GM12873 (cell line): Measurements from ENCODE around the gene CTNND2.

ENCODE experiments used
- TF ChIP-seq, protein P1 (sequence below): IDR thresholded peaks from 2 replicates; pipeline ENCODE4 v1.5.1; 2012; ENCODE audit warnings: low read depth, mild to moderate bottlenecking, moderate library complexity, low read length, control low read depth; ENCODE audit not compliant: insufficient read depth; ENCODE audit errors: missing control alignments

CTNND2 gene

DNA sequence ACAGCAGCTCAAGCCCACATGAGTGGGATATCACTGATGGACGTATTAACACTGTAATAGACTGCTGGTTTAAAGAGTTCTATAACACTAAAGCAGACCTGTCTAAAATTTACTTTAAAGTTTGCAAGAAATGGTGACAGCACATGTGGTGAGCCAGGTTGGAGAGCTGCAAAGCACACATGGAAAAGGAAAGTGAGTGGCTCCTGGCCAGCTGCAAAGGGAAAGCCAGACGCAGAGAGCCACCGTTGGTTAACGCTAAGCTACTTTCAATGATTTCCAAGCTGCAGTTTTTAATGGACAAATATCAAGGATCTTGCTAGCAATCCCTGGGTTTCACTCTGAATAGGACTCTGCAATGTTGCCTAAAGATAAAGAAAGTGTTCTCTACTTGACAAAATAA lies 89.9 kb downstream of the CTNND2 start:
- TF ChIP-seq, protein P1, sequence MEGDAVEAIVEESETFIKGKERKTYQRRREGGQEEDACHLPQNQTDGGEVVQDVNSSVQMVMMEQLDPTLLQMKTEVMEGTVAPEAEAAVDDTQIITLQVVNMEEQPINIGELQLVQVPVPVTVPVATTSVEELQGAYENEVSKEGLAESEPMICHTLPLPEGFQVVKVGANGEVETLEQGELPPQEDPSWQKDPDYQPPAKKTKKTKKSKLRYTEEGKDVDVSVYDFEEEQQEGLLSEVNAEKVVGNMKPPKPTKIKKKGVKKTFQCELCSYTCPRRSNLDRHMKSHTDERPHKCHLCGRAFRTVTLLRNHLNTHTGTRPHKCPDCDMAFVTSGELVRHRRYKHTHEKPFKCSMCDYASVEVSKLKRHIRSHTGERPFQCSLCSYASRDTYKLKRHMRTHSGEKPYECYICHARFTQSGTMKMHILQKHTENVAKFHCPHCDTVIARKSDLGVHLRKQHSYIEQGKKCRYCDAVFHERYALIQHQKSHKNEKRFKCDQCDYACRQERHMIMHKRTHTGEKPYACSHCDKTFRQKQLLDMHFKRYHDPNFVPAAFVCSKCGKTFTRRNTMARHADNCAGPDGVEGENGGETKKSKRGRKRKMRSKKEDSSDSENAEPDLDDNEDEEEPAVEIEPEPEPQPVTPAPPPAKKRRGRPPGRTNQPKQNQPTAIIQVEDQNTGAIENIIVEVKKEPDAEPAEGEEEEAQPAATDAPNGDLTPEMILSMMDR, result no peak

DNA sequence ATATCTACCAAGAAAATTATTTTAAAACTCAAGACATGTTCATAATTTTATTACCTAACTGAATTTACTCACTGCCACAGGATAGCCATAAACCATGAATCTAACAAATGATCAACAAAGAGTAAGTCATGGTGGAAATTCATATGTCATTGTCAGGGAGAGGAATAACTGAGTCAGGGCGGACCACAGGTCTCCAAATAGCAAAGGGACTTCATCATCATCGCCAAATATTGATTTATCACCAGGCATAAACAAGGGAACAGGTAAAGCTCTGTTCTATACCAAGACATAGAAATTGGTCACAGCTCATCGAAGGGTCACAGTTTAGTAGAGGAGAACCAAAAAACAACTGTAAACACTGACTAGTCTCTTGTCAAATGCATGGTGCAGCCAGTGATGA lies 94.8 kb downstream of the CTNND2 start:
- TF ChIP-seq, protein P1, result no peak

DNA sequence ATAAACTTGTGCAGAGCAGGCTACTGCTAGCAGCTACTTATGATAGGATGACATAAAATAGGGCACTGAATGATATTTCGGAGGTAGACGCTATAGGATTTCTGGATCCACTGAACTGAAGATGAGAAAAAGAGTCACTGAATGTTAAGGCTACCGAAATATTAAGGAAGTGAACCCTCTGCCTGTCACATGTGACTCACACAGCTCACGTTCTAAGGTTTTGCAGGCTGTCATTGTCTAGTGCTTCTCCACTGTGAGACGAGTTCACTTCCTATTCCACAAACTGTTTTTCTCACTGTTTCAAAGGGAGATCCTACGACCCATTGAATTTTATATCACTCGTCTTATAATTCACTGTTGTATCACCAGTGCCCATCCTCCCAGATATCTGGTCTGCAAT lies 100.8 kb downstream of the CTNND2 start:
- TF ChIP-seq, protein P1, result no peak

DNA sequence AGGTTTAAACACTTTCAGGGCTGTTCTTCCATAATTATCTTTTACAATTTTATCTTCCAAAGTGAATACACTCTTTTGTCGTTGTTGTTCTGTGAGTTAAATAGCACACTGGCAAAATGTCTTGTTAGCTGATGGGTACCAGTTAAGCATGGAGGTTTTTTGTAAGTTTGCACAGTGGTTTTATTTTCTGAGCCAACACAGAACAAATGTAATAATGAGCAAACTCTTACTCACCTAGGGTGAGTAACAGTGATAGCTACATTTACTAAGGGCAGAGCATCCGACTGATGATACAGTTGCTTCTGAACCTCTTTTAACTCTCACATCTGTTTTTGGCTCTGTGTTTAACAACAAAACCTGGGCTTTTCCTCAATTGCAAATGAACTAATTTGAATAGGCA lies 103.2 kb downstream of the CTNND2 start:
- TF ChIP-seq, protein P1, result no peak

DNA sequence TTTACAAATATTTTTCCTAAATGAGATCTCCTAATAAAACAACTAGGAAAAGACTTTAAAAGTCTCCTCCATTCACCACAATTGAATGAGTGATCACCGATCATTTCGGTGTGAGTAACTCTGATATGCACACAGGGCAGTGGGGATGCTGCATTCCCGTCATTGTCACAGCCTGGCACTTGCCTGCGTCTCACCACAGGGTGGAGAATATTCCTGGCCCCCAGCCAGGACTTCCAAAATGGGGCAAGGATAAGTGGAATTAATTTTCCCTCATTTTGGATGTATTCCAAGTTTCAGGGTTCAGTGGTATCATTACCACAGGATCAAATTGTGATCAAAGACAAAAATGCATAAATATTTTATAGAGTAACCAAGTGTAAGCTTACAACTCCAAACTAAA lies 107.1 kb downstream of the CTNND2 start:
- TF ChIP-seq, protein P1, result no peak

DNA sequence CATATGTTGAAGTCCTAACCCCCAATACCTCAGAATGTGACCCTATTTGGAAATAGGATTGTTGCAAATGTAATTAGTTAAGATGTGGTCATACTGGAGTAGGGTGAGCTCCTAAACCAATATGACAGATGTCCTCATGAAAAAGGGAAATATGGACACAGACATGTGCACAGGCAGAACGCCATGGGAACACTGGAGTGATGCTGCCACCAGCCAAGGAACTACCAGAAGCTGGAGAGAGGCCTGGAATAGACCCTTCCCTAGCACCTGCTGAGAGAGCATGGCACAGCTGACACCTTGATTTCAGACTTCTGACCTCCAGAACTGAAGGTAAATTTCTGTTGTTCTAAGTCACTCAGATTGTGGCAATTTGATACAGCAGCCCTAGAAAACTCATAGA lies 110.8 kb downstream of the CTNND2 start:
- TF ChIP-seq, protein P1, result no peak

DNA sequence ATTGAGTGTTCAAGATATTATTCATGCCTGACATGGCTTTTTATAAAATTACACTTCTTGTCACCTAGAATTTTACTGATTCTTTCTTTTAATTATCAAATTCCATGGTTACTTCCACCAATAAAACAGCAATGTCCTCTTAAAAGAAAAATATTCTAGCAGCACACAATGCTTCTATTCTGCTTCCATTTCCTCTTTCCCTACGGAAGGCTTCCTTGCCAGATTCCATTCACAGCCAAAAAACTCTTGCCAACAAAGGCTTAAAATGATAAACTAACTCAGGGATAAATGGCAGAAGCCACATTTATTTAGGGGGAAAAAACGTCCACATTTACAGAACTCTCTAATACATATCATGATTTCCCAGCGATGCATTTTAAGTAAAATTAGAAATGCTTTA lies 111.6 kb downstream of the CTNND2 start:
- TF ChIP-seq, protein P1, result no peak

DNA sequence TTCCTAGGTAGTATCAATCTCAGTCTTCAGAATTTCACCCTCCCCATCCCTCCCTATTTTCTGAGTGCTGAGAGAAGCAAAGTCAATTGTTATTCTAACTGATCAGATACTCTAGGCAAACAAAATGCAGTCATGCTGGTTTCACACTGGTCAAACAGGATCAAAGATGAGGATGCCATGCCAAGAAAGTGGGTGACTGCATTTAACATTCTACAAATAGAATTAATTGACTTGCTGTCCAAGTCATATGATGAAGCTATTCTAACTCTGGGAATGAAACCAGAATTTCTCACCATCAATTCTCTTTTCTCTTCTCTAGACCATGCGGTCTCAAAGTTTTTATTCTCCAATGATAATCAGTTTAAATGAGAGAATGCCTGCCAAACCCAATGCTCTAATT lies 112.5 kb downstream of the CTNND2 start:
- TF ChIP-seq, protein P1, result no peak
